Immature natural killer cell (primary cell): ENCODE results near the gene SH3D19. TPM values are rescaled to one million over a fixed set of nuclear protein-coding genes. Genes with fewer than 3 reads are reported as not detected.
"Not testable (repeated sequence)": the region's sequence is repeated elsewhere in the genome, so short reads cannot be mapped to it uniquely, and the experiment has no call there.

Experiments
- DNase-seq, 3 donors: peaks; one replicate each; pipeline ENCODE4 v3.0.0; 2022; ENCODE audit warnings: mixed read lengths in 1 of 3
- H3K27ac Mint-ChIP-seq, 6 donors: one replicate each; pipeline ENCODE4 v1.8.0; 2020; ENCODE audit warnings: mixed read lengths in 6 of 6, mild to moderate bottlenecking in 5 of 6, inconsistent platforms in 4 of 6, moderate library complexity in 3 of 6
- H3K27me3 Mint-ChIP-seq, 3 donors: one replicate each; pipeline ENCODE4 v1.8.0; 2020 to 2021; ENCODE audit warnings: low read depth in 3 of 3, mild to moderate bottlenecking in 3 of 3, mixed read lengths in 3 of 3, moderate library complexity in 3 of 3, inconsistent platforms in 1 of 3
- H3K36me3 Mint-ChIP-seq, 3 donors: one replicate each; pipeline ENCODE4 v1.8.0; 2020; ENCODE audit warnings: mixed read lengths in 3 of 3, inconsistent platforms in 2 of 3, mild to moderate bottlenecking in 2 of 3
- H3K4me1 Mint-ChIP-seq, 2 donors: one replicate each; pipeline ENCODE4 v1.8.0; 2020; ENCODE audit warnings: inconsistent platforms in 2 of 2, mild to moderate bottlenecking in 2 of 2, mixed read lengths in 2 of 2, moderate library complexity in 1 of 2
- H3K4me3 Mint-ChIP-seq, 5 donors: one replicate each; pipeline ENCODE4 v1.8.0; 2020; ENCODE audit warnings: mild to moderate bottlenecking in 5 of 5, mixed read lengths in 5 of 5, inconsistent platforms in 3 of 5, moderate library complexity in 3 of 5
- H3K9me3 Mint-ChIP-seq, 6 donors: one replicate each; pipeline ENCODE4 v1.8.0; 2020; ENCODE audit warnings: mild to moderate bottlenecking in 6 of 6, mixed read lengths in 6 of 6, inconsistent platforms in 4 of 6, moderate library complexity in 3 of 6
- polyA plus RNA-seq, 3 donors: library from polyadenylated mRNA; unstranded; fragments of 300-500 nt; fragmentation: Illumina TruSeq; gene quantifications; one replicate each; pipeline ENCODE4 v1.2.3, GENCODE V29; 2021

Gene SH3D19
- polyA plus RNA-seq, 3 donors from 2014 or later = 0.72 to 1.3 TPM; not detected in 1

- peaks cover 2 to 9% (median 6%) of the 10 kb centered on the region in 3 donors for H3K27me3 Mint-ChIP-seq
- no peak overlapping the region for H3K27ac Mint-ChIP-seq
- DNase-seq = no peak
- H3K4me3 Mint-ChIP-seq = no peak overlapping the region
- H3K9me3 Mint-ChIP-seq = no peaks in the 10 kb centered on the region
- H3K36me3 Mint-ChIP-seq = no peaks in the 10 kb centered on the region
- no peaks in the 10 kb centered on the region for H3K4me1 Mint-ChIP-seq
These were observed 177.1 kb downstream of the SH3D19 start for GRCh38 chr4:151148261-151148660.

GRCh38 chr4:151147000-151147399, 178.4 kb downstream of the SH3D19 start:
- no peaks in the 10 kb centered on the region for H3K36me3 Mint-ChIP-seq
- H3K4me1 Mint-ChIP-seq = no peaks in the 10 kb centered on the region
- H3K27ac Mint-ChIP-seq = no peak overlapping the region
- no peak for DNase-seq
- peaks cover 6 to 12% (median 7%) of the 10 kb centered on the region in 3 donors for H3K27me3 Mint-ChIP-seq
- no peaks in the 10 kb centered on the region for H3K9me3 Mint-ChIP-seq
- H3K4me3 Mint-ChIP-seq = no peak overlapping the region

GRCh38 chr4:151144329-151145072, 180.9 kb downstream of the SH3D19 start:
- Mint-ChIP-seq H3K27me3 (peaks cover 6 to 13% (median 6%) of the 10 kb centered on the region in 3 donors), H3K9me3 (no peaks in the 10 kb centered on the region), H3K27ac (no peak overlapping the region), H3K4me3 (no peak overlapping the region), H3K4me1 (no peaks in the 10 kb centered on the region), H3K36me3 (no peaks in the 10 kb centered on the region)
- no peak for DNase-seq

GRCh38 chr4:151143811-151144210, 181.6 kb downstream of the SH3D19 start:
- Mint-ChIP-seq H3K9me3 (no peaks in the 10 kb centered on the region), H3K27ac (no peak overlapping the region), H3K4me3 (no peak overlapping the region), H3K27me3 (peaks cover 6 to 13% (median 6%) of the 10 kb centered on the region in 3 donors), H3K4me1 (no peaks in the 10 kb centered on the region), H3K36me3 (no peaks in the 10 kb centered on the region)
- DNase-seq = no peak

GRCh38 chr4:151143162-151143561, 182.2 kb downstream of the SH3D19 start:
- Mint-ChIP-seq H3K9me3 (no peaks in the 10 kb centered on the region), H3K27ac (no peak overlapping the region), H3K4me1 (no peaks in the 10 kb centered on the region), H3K27me3 (peaks cover 6 to 15% (median 6%) of the 10 kb centered on the region in 3 donors), H3K36me3 (no peaks in the 10 kb centered on the region), H3K4me3 (no peak overlapping the region)
- DNase-seq = no peak

GRCh38 chr4:151142758-151143157, 182.6 kb downstream of the SH3D19 start:
- Mint-ChIP-seq H3K4me3 (no peak overlapping the region), H3K36me3 (no peaks in the 10 kb centered on the region), H3K27ac (no peak overlapping the region), H3K9me3 (no peaks in the 10 kb centered on the region), H3K4me1 (no peaks in the 10 kb centered on the region), H3K27me3 (peaks cover 6 to 13% (median 6%) of the 10 kb centered on the region in 3 donors)
- no peak for DNase-seq

- DNase-seq = no peak
- no peaks in the 10 kb centered on the region for H3K9me3 Mint-ChIP-seq
- H3K27me3 Mint-ChIP-seq = peaks cover 2 to 6% (median 4%) of the 10 kb centered on the region in 3 donors
- no peaks in the 10 kb centered on the region for H3K4me1 Mint-ChIP-seq
- H3K4me3 Mint-ChIP-seq = no peak overlapping the region
- H3K27ac Mint-ChIP-seq = no peak overlapping the region
- no peaks in the 10 kb centered on the region for H3K36me3 Mint-ChIP-seq
These were observed 185.6 kb downstream of the SH3D19 start for GRCh38 chr4:151139814-151140213.

- not testable (repeated sequence) for H3K4me1 Mint-ChIP-seq, H3K9me3 Mint-ChIP-seq, H3K27ac Mint-ChIP-seq, H3K4me3 Mint-ChIP-seq, H3K27me3 Mint-ChIP-seq, DNase-seq, H3K36me3 Mint-ChIP-seq
These were observed 189.4 kb downstream of the SH3D19 start for GRCh38 chr4:151136048-151136447.

GRCh38 chr4:151133311-151133710, 192.1 kb downstream of the SH3D19 start:
- H3K27ac Mint-ChIP-seq = no peak overlapping the region
- no peak overlapping the region for H3K4me3 Mint-ChIP-seq
- no peaks in the 10 kb centered on the region for H3K27me3 Mint-ChIP-seq
- H3K36me3 Mint-ChIP-seq = no peaks in the 10 kb centered on the region
- H3K4me1 Mint-ChIP-seq = no peaks in the 10 kb centered on the region
- H3K9me3 Mint-ChIP-seq = no peaks in the 10 kb centered on the region
- DNase-seq = no peak

GRCh38 chr4:151129796-151130195, 195.6 kb downstream of the SH3D19 start:
- Mint-ChIP-seq H3K27me3 (no peaks in the 10 kb centered on the region), H3K27ac (no peak overlapping the region)
- no peak for DNase-seq

GRCh38 chr4:151117371-151117962, 207.9 kb downstream of the SH3D19 start:
- H3K4me1 Mint-ChIP-seq = no peaks in the 10 kb centered on the region
- H3K27me3 Mint-ChIP-seq = peaks cover 0 to 5% (median 4%) of the 10 kb centered on the region in 3 donors
- peak in 2 of 3 donors; percentile 14 to 35 for DNase-seq
- H3K9me3 Mint-ChIP-seq = no peaks in the 10 kb centered on the region
- H3K36me3 Mint-ChIP-seq = no peaks in the 10 kb centered on the region
- no peak overlapping the region for H3K4me3 Mint-ChIP-seq
- no peak overlapping the region for H3K27ac Mint-ChIP-seq

More at GRCh38 chr4:151129796-151130195, 195.6 kb downstream of the SH3D19 start:
- H3K9me3 Mint-ChIP-seq = no peaks in the 10 kb centered on the region
- H3K36me3 Mint-ChIP-seq = no peaks in the 10 kb centered on the region
- no peaks in the 10 kb centered on the region for H3K4me1 Mint-ChIP-seq
- no peak overlapping the region for H3K4me3 Mint-ChIP-seq

- H3K36me3 Mint-ChIP-seq = no peaks in the 10 kb centered on the region
- H3K4me3 Mint-ChIP-seq = no peak overlapping the region
- no peaks in the 10 kb centered on the region for H3K4me1 Mint-ChIP-seq
- H3K27ac Mint-ChIP-seq = no peak overlapping the region
- H3K27me3 Mint-ChIP-seq = peaks cover 0 to 4% (median 2%) of the 10 kb centered on the region in 3 donors
- no peak for DNase-seq
- no peaks in the 10 kb centered on the region for H3K9me3 Mint-ChIP-seq
These were observed 210.4 kb downstream of the SH3D19 start for GRCh38 chr4:151114986-151115385.

- Mint-ChIP-seq H3K4me1 (no peaks in the 10 kb centered on the region), H3K9me3 (no peaks in the 10 kb centered on the region), H3K27me3 (peaks cover 0 to 4% (median 2%) of the 10 kb centered on the region in 3 donors), H3K36me3 (no peaks in the 10 kb centered on the region), H3K4me3 (no peak overlapping the region), H3K27ac (no peak overlapping the region)
- DNase-seq = no peak
These were observed 211.1 kb downstream of the SH3D19 start for GRCh38 chr4:151114338-151114737.

GRCh38 chr4:151110236-151110635, 215.2 kb downstream of the SH3D19 start:
- no peaks in the 10 kb centered on the region for H3K9me3 Mint-ChIP-seq
- no peak overlapping the region for H3K27ac Mint-ChIP-seq
- H3K27me3 Mint-ChIP-seq = peaks cover 0 to 4% (median under 1%) of the 10 kb centered on the region in 3 donors
- H3K4me1 Mint-ChIP-seq = peaks cover 0 to 10% of the 10 kb centered on the region in 2 donors
- DNase-seq = no peak
- H3K36me3 Mint-ChIP-seq = peaks cover 0 to 9% (median 6%) of the 10 kb centered on the region in 3 donors
- no peak overlapping the region for H3K4me3 Mint-ChIP-seq
